Measurements from ENCODE around the gene MGST3. TPM values are rescaled to one million over a fixed set of nuclear protein-coding genes. Genes with fewer than 3 reads are reported as not detected.

Gene MGST3
- total and polyA plus RNA-seq, 2 experiments from 2014 or later: 84.5 to 262 TPM

- H3K9me3 Mint-ChIP-seq: no peaks in the 10 kb centered on the region
- ATAC-seq (no peak), DNase-seq (ENCODE audit: low spot score) (no peak)
- no peaks in the 10 kb centered on the region for H3K27me3 ChIP-seq (ENCODE audit: insufficient read depth)
- peaks cover 10% of the 10 kb centered on the region; the same call in 1 of the 2 replicates for H3K4me1 ChIP-seq (ENCODE audit: insufficient read depth)
- no peak overlapping the region for H3K4me2 ChIP-seq
- peaks cover 7% of the 10 kb centered on the region for H3K4me1 Mint-ChIP-seq
- H3K9me2 ChIP-seq (ENCODE audit: insufficient read depth): no peaks in the 10 kb centered on the region
- H3K27me3 Mint-ChIP-seq (ENCODE audit: insufficient read depth, low read depth, poor library complexity): no peaks in the 10 kb centered on the region
- no peak overlapping the region for H2AFZ ChIP-seq
- H4K20me1 ChIP-seq (replicated peaks; ENCODE audit: insufficient read depth): 0 out of 2 replicates have a peak, but pooled peaks cover 4% of the 10 kb centered on the region
- no peak overlapping the region for H3K27ac Mint-ChIP-seq
- no peak overlapping the region for H3K27ac ChIP-seq (ENCODE audit: low read depth)
- H3K4me3 ChIP-seq: no peak overlapping the region
- TF ChIP-seq EZH2 (IDR thresholded peaks at IDR 0.05; ENCODE audit: low read depth, unreplicated experiment): no peak
- TF ChIP-seq, protein P1, sequence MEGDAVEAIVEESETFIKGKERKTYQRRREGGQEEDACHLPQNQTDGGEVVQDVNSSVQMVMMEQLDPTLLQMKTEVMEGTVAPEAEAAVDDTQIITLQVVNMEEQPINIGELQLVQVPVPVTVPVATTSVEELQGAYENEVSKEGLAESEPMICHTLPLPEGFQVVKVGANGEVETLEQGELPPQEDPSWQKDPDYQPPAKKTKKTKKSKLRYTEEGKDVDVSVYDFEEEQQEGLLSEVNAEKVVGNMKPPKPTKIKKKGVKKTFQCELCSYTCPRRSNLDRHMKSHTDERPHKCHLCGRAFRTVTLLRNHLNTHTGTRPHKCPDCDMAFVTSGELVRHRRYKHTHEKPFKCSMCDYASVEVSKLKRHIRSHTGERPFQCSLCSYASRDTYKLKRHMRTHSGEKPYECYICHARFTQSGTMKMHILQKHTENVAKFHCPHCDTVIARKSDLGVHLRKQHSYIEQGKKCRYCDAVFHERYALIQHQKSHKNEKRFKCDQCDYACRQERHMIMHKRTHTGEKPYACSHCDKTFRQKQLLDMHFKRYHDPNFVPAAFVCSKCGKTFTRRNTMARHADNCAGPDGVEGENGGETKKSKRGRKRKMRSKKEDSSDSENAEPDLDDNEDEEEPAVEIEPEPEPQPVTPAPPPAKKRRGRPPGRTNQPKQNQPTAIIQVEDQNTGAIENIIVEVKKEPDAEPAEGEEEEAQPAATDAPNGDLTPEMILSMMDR (conservative IDR thresholded peaks at IDR 0.05; ENCODE audit: low read depth in 2 of 2): no peak
- TF ChIP-seq ETS1 (IDR thresholded peaks at IDR 0.05): no peak
- TF ChIP-seq EZH2phosphoT487 (IDR thresholded peaks at IDR 0.05; ENCODE audit: unreplicated experiment): no peak
- no peak for TF ChIP-seq ZNF114 (CRISPR knock-in tag; IDR thresholded peaks at IDR 0.05)
- TF ChIP-seq STAT1 (IDR thresholded peaks at IDR 0.05; ENCODE audit: unreplicated experiment): no peak
- no peak for TF ChIP-seq ZNF462 (CRISPR knock-in tag; IDR thresholded peaks at IDR 0.05)
- TF ChIP-seq JUNB (IDR thresholded peaks at IDR 0.05; ENCODE audit: unreplicated experiment): no peak
- no peak for TF ChIP-seq CREB1 (CRISPR knock-in tag; IDR thresholded peaks at IDR 0.05; ENCODE audit: low read depth)
- TF ChIP-seq REST (IDR thresholded peaks at IDR 0.05; ENCODE audit: unreplicated experiment): no peak
- TF ChIP-seq ZNF331 (CRISPR knock-in tag; IDR thresholded peaks at IDR 0.05; ENCODE audit: low read depth): no peak
- TF ChIP-seq NANOG (IDR thresholded peaks at IDR 0.05; ENCODE audit: borderline replicate concordance): no peak
- no peak for TF ChIP-seq POLR2AphosphoS5 (IDR thresholded peaks at IDR 0.05; ENCODE audit: low read depth)
- H3K79me2 ChIP-seq (replicated peaks; ENCODE audit: insufficient read depth): no peaks in the 10 kb centered on the region
- peaks cover 51% of the 10 kb centered on the region for H3K36me3 Mint-ChIP-seq (ENCODE audit: low read depth)
- H3K4me3 Mint-ChIP-seq: no peak overlapping the region
- peaks cover 29% of the 10 kb centered on the region; the same call in 1 of the 2 replicates for H3K36me3 ChIP-seq (ENCODE audit: insufficient read depth)
- no peaks in the 10 kb centered on the region for H3F3A ChIP-seq (replicated peaks; ENCODE audit: low read depth)
Observed at GRCh38 chr1:165662186-165662585, 31.2 kb downstream of the MGST3 start.
